DND-41 (cell line): ENCODE measurements around the gene EHD1.

Experiments used
- CTCF ChIP-seq: IDR thresholded peaks from 2 replicates; pipeline ENCODE4 v1.5.1; 2012; ENCODE audit warnings: borderline replicate concordance, low read length, moderate library complexity, mild to moderate bottlenecking; ENCODE audit not compliant: poor library complexity, severe bottlenecking; ENCODE audit errors: extremely low read depth
- EZH2 ChIP-seq: IDR thresholded peaks from 3 replicates; pipeline ENCODE4 v1.6.1; 2012; ENCODE audit warnings: borderline replicate concordance, low read depth, mild to moderate bottlenecking, moderate library complexity, low read length, inconsistent platforms; ENCODE audit not compliant: severe bottlenecking

DNA sequence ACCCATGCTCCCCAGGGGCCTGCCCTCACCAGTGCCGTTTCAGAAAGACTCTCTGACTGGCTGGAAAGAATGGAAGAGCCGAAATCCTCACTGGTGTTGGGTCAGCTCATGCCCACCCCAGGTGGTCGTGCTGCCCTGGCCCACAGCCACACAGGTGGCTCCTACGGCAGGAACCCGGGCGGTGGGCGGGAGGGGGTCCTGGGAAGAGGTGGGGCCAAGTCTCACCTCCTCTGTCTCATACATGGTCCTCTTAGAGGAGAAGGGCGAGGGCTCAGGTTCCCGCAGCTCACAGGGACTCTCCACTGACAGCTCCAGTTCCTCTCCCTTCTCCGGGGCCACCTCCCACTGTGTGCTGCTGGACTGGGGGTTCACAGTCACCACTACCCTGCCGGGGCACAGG, 30.3 kb upstream of the EHD1 start:
- TF ChIP-seq CTCF (no peak), EZH2 (no peak)
